Fibroblast of pulmonary artery (primary cell): ENCODE results near the gene RRAGA.
"Not testable (repeated sequence)": the region's sequence is repeated elsewhere in the genome, so short reads cannot be mapped to it uniquely, and the experiment has no call there.

Source experiments
- DNase-seq: peaks from one replicate; pipeline ENCODE4 v3.0.0-alpha.2; 2010; ENCODE audit warnings: low read depth
- H3K4me3 ChIP-seq: replicated peaks from 2 replicates; pipeline ENCODE4 v1.5.1; 2011; ENCODE audit warnings: low read depth, mild to moderate bottlenecking, control low read depth, low read length, moderate library complexity
- CTCF ChIP-seq: IDR thresholded peaks from 2 replicates; pipeline ENCODE4 v1.5.1; 2011; ENCODE audit warnings: mild to moderate bottlenecking, control low read depth, low read length, inconsistent platforms; ENCODE audit errors: missing control alignments

The RRAGA gene

GRCh38 chr9:19048966-19049916, at the start of gene RRAGA:
RRAGA (plus strand) TSS chr9:19049427; CDS start chr9:19049660, 233 bp downstream.
- peak within 1 kb of the TSS; percentile 91 for H3K4me3 ChIP-seq
- DNase-seq, result peak; percentile 98
- peak; percentile 80 for TF ChIP-seq CTCF

GRCh38 chr9:19000133-19000532, 49.1 kb upstream of the RRAGA start:
- H3K4me3 ChIP-seq, result no peak overlapping the region
- no peak for DNase-seq
- TF ChIP-seq CTCF, result no peak

GRCh38 chr9:19009391-19009965, 39.7 kb upstream of the RRAGA start:
- no peak for DNase-seq
- no peak for TF ChIP-seq CTCF
- no peak overlapping the region for H3K4me3 ChIP-seq

GRCh38 chr9:19018201-19018600, 31.0 kb upstream of the RRAGA start:
- no peak for TF ChIP-seq CTCF
- no peak for DNase-seq

GRCh38 chr9:19020886-19021455, 28.3 kb upstream of the RRAGA start:
- DNase-seq, result no peak
- no peak overlapping the region for H3K4me3 ChIP-seq
- no peak for TF ChIP-seq CTCF

More at GRCh38 chr9:19018201-19018600, 31.0 kb upstream of the RRAGA start:
- no peak overlapping the region for H3K4me3 ChIP-seq

GRCh38 chr9:19021649-19022048, 27.6 kb upstream of the RRAGA start:
- DNase-seq, H3K4me3 ChIP-seq: not testable (repeated sequence)

- DNase-seq, result no peak
- no peak overlapping the region for H3K4me3 ChIP-seq
- no peak for TF ChIP-seq CTCF
These were observed 27.0 kb upstream of the RRAGA start for GRCh38 chr9:19022206-19022605.
